PC-9 (cell line): ENCODE results near the gene KTN1. TPM values are rescaled to one million over a fixed set of nuclear protein-coding genes. Genes with fewer than 3 reads are reported as not detected.

Source experiments
- BruUV-seq: library from RNA; stranded (reverse); fragments of 400-500 nt; replicated peaks from 2 replicates; lab custom pipeline; 2021; lab: Mats Ljungman, UMichigan
- CTCF ChIA-PET: fragments of 300-600 bp; sonication (Branson Sonifier 250); formaldehyde crosslinking; loops from one replicate; lab custom pipeline; 2022; ENCODE audit warnings: antibody characterized with exemption; lab: Charles Lee
- POLR2A ChIA-PET: fragments of 300-600 bp; sonication (Branson Sonifier 250); formaldehyde crosslinking; loops from one replicate; lab custom pipeline; 2022; ENCODE audit warnings: antibody characterized with exemption; ENCODE audit not compliant: unreplicated experiment; lab: Charles Lee
- DNase-seq, 2 experiments: peaks; one replicate each; pipeline versions ENCODE4 v3.0.0 to v3.0.0-alpha.2; 2015 to 2022; ENCODE audit warnings: mixed read lengths in 1 of 2
- H2AFZ ChIP-seq: fragments of 200-600 bp; sonication (generic); 2 replicates; pipeline ENCODE4 v1.8.1; 2017; ENCODE audit warnings: antibody characterized with exemption
- H3F3A ChIP-seq: fragments of 200-600 bp; sonication (generic); 2 replicates; pipeline ENCODE4 v1.8.1; 2017; ENCODE audit warnings: antibody characterized with exemption, mild to moderate bottlenecking, low read depth; ENCODE audit not compliant: insufficient read depth
- H3K27ac ChIP-seq: fragments of 200-600 bp; sonication (generic); 2 replicates; pipeline ENCODE4 v1.6.1; 2016; ENCODE audit warnings: mixed run types
- H3K27me3 ChIP-seq: fragments of 200-600 bp; sonication (generic); 2 replicates; pipeline ENCODE4 v1.6.1; 2016; ENCODE audit warnings: low read depth, mixed run types; ENCODE audit not compliant: insufficient read depth
- H3K36me3 ChIP-seq: fragments of 200-600 bp; sonication (generic); 2 replicates; pipeline ENCODE4 v1.6.1; 2016; ENCODE audit warnings: low read depth, mixed run types
- H3K4me1 ChIP-seq: fragments of 200-600 bp; sonication (generic); replicated peaks from 2 replicates; pipeline ENCODE4 v1.6.1; 2016; ENCODE audit warnings: mixed run types; ENCODE audit not compliant: insufficient read depth
- H3K4me2 ChIP-seq: fragments of 200-600 bp; sonication (generic); 2 replicates; pipeline ENCODE4 v1.6.1; 2017; ENCODE audit warnings: mixed run types
- H3K4me3 ChIP-seq: fragments of 200-600 bp; sonication (generic); 2 replicates; pipeline ENCODE4 v1.6.1; 2016; ENCODE audit warnings: mixed run types
- H3K79me2 ChIP-seq: fragments of 200-600 bp; sonication (generic); 2 replicates; pipeline ENCODE4 v1.6.1; 2017; ENCODE audit warnings: low read depth, mixed run types
- H3K9me2 ChIP-seq: fragments of 200-600 bp; sonication (generic); 2 replicates; pipeline ENCODE4 v1.8.1; 2017; ENCODE audit warnings: mild to moderate bottlenecking; ENCODE audit not compliant: insufficient read depth
- H3K9me3 ChIP-seq: fragments of 200-600 bp; sonication (generic); 2 replicates; pipeline ENCODE4 v1.8.1; 2016; ENCODE audit warnings: low read depth; ENCODE audit not compliant: insufficient read depth
- H4K20me1 ChIP-seq: fragments of 200-600 bp; sonication (generic); 2 replicates; pipeline ENCODE4 v1.8.1; 2017; ENCODE audit not compliant: insufficient read depth
- CTCF ChIP-seq: fragments of 200-600 bp; sonication (generic); conservative IDR thresholded peaks from 2 replicates; pipeline ENCODE4 v1.6.1; 2017; ENCODE audit warnings: mixed run types, antibody characterized with exemption, mild to moderate bottlenecking, moderate library complexity
- EZH2 ChIP-seq: fragments of 200-600 bp; sonication (generic); IDR thresholded peaks from 2 replicates; pipeline ENCODE4 v1.8.0; 2017; ENCODE audit warnings: antibody characterized with exemption, low read depth
- intact Hi-C: fragments of 100-400 bp; cut with micrococcal nuclease; formaldehyde crosslinking; loops from one replicate; pipeline ENCODE4 v1.10.0; 2022; ENCODE audit not compliant: unreplicated experiment
- total RNA-seq: library from RNA; stranded (reverse); gene quantifications from 2 replicates; pipeline ENCODE4 v1.2.3, GENCODE V29; 2021

Gene KTN1
- total RNA-seq, 1 experiment from 2014 or later: 250 TPM

GRCh38 chr14:55625481-55625880 lies 45.5 kb downstream of the KTN1 start:
- intact Hi-C loops: no loop called here
- no peak overlapping the region for H3K4me3 ChIP-seq
- H3K36me3 ChIP-seq: peaks cover 45% of the 10 kb centered on the region
- no peak for DNase-seq
- no peaks in the 10 kb centered on the region for H3K4me1 ChIP-seq
- ChIA-PET POLR2A (no interaction called here), CTCF (interaction anchor here (0.6 kb wide), 1 partner anchor 141 kb away, joined by 4 read pairs; no protein-coding TSS in a partner anchor)
- H3K79me2 ChIP-seq: no peaks in the 10 kb centered on the region
- H3K9me2 ChIP-seq: no peaks in the 10 kb centered on the region
- H3F3A ChIP-seq: 0 out of 2 replicates have a peak, but pooled peaks cover 4% of the 10 kb centered on the region
- no peak overlapping the region for H3K27ac ChIP-seq
- no peak overlapping the region for H3K4me2 ChIP-seq
- H2AFZ ChIP-seq: no peak overlapping the region
- TF ChIP-seq CTCF (no peak), EZH2 (no peak)
- H3K9me3 ChIP-seq: no peaks in the 10 kb centered on the region
- H3K27me3 ChIP-seq: no peaks in the 10 kb centered on the region
- BruUV-seq: no TSS peak
- H4K20me1 ChIP-seq: 0 out of 2 replicates have a peak, but pooled peaks cover 5% of the 10 kb centered on the region

DNA sequence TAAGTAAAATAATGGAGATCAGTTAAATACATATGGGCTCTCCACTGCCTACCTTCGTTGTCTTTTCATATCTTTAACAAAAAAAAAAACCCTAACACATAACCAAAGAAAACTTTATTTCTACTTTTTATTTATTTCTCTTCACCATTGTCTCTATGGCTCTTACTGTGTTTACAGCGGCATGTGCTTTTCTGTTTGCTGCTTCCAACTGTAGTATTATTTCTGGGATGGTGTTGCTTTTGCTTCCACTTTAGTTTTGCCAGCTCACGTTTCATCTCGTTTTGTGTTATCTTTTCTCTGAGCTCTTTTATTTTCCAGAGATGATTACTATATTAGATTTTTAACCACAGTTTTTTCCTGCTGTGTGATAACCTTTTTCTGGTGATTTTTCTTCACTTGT lies 46.1 kb downstream of the KTN1 start:
- Histone ChIP-seq H4K20me1 (peaks cover 5% of the 10 kb centered on the region; the same call in 1 of the 2 replicates), H3K79me2 (no peaks in the 10 kb centered on the region), H3K9me3 (no peaks in the 10 kb centered on the region), H3F3A (0 out of 2 replicates have a peak, but pooled peaks cover 4% of the 10 kb centered on the region), H3K9me2 (no peaks in the 10 kb centered on the region), H3K4me3 (no peak overlapping the region), H3K4me1 (no peaks in the 10 kb centered on the region), H3K4me2 (no peak overlapping the region), H2AFZ (no peak overlapping the region), H3K27me3 (no peaks in the 10 kb centered on the region), H3K36me3 (peaks cover 38% of the 10 kb centered on the region), H3K27ac (no peak overlapping the region)
- POLR2A ChIA-PET: interaction anchor here (0.5 to 0.6 kb wide), 3 partner anchors 159 to 188 kb away, joined by 3 to 7 read pairs (median 4); no protein-coding TSS in a partner anchor
- TF ChIP-seq EZH2 (no peak), CTCF (no peak)
- BruUV-seq: no TSS peak
- DNase-seq: no peak
- intact Hi-C loops: no loop called here
- CTCF ChIA-PET: no interaction called here

DNA sequence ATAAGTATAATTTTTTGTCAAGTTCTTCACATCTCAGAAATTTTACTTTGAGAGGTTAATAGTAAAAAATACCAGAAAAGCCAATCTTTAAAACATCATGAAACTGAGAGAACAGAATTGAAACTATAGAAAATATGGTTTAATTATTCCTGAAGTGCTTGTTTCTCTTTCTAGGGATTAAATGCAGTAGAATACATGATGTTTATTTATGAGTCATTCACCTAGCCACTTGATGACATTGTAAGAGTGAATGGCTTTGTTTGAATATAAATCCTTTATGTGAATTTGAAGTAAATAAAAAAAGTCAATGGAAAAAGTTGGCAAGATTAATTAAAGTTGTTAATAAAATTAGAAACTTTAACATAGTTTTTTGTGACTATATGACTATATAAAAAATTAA lies 48.4 kb downstream of the KTN1 start:
- no peak overlapping the region for H3K4me2 ChIP-seq
- no peaks in the 10 kb centered on the region for H3K27me3 ChIP-seq
- ChIA-PET POLR2A (no interaction called here), CTCF (no interaction called here)
- H3K4me1 ChIP-seq: no peaks in the 10 kb centered on the region
- peaks cover 5% of the 10 kb centered on the region; the same call in 1 of the 2 replicates for H4K20me1 ChIP-seq
- H3K9me3 ChIP-seq: no peaks in the 10 kb centered on the region
- no TSS peak for BruUV-seq
- no peak overlapping the region for H3K4me3 ChIP-seq
- no peak overlapping the region for H3K27ac ChIP-seq
- no peak for DNase-seq
- intact Hi-C loops: no loop called here
- H2AFZ ChIP-seq: no peak overlapping the region
- H3K9me2 ChIP-seq: no peaks in the 10 kb centered on the region
- H3K79me2 ChIP-seq: no peaks in the 10 kb centered on the region
- H3K36me3 ChIP-seq: peaks cover 39% of the 10 kb centered on the region
- H3F3A ChIP-seq: 0 out of 2 replicates have a peak, but pooled peaks cover 4% of the 10 kb centered on the region
- TF ChIP-seq CTCF (no peak), EZH2 (no peak)
